GM18858 (cell line): ENCODE results near the gene HHAT.

Experiments used
- ATAC-seq: cut with Tn5 transposase; IDR thresholded peaks from one replicate; pipeline ENCODE4 v1.9.1; 2021; ENCODE audit not compliant: unreplicated experiment

HHAT gene

DNA sequence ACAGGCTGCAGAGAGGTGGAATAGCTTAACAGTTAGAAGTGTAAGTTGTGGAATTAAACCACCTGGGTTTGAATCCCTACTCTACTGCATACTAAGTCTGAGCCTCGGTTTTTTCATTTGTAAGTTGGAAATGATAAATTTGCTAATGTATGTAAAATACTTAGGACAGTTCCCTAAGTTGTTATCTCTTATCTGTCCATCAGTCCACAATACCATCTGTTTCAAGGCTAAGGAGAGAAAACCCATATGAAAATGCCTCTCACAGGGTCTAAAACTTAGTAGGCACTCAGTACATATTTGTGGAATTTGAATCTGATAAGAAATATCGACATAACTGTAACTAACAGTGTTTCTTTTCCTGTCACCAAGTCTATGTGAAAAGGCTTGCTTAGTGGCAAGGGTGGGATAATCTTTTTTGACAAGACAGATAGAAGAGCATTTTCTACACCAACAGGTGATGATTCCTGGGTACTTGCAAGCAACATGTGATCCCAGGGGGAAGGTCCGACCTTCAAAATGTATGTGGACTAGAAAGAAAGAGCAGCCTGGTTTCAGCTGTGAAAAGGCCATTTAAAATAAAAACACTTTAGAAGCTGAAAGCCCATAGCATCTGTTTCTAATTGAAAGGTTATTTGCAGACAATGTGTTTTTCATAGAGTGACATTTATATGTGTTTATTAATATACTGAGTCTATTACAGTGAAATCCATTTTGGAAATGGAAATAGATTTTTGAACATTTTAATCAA lies 202.9 kb downstream of the HHAT start:
- ATAC-seq, result no peak

DNA sequence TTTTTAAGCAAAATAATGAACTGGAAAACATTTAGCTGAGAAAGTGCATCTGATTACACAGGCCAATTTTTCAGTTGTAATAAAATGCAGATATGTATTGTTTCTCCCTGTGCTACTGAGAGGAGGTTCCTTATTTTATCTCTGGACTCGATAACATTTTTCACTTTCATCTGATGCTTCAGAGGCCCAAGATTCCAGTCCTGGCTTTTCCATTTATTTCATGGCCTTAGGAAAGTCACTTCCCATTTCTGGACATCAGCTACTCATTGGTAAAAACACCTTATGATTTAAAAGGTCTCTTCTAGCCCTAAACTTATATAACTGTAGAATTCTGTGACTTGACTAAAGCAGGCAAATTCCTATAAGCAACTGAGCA lies 203.5 kb downstream of the HHAT start:
- ATAC-seq, result no peak

DNA sequence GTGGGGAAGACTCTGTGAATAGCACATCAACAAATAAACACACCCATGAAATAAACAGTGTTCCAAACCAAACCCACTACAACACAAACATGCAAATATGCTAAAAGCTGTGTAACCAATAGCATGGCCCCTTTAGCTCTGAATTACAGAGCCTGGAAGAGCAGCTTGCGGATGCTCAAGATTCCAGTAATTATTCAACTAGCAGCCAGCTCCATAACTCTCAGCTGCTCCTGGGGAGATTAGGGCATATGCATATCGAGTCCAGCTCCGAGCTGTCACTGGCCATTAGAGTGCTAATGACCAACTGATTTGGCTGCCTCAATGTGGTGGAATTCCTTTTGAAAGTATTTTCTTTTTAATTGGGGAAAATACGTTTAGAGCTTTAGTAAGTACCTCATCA lies 207.1 kb downstream of the HHAT start:
- ATAC-seq, result no peak

DNA sequence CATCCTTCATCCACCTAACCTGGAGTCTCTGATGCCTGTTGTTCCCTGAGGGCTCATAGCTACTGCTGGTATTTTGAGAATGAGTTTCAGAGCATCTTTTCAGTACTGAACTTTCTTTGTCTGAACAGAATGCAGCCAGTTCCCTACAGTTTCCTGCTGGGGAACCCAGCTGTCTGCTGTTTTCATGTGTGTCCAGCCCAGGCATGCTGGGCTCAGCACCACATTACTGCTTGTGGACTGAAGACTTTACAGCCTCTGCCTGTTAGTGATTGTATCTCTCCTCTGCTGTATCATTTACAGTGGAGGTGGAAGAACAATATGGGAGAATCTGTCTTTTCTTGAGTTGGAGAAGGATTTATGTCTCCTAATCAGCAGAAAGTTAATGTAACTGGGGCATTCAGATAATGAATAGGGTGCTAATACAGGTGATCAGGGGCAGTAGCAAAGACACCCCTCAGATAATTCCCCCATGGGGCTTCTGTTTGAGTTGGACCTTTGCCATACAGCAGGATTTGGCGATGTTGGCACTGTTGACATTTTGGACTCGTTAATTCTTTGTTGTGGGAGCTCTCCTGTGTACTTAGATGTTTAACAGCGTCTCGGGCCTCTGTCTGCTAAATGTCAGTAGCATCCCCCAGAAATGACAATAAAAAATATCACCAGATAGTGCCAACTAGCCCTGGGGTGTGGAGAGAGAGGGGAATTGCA lies 207.7 kb downstream of the HHAT start:
- no peak for ATAC-seq

DNA sequence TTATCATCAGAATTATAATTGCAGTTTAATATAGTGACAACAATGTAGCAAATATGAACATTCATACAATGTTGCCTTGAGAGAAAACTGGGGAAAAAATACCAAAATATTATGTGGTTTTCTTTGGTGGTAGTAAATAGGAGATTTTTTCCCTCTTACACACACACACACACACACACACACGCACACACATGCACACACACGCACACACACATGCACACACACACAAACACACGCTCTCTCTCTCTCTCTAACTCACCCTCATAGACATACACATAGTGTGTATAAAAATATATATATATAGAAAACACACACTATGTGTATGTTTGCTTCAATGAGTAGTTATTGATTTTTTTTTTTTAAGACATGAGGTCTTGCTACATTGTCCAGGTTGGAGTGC lies 211.6 kb downstream of the HHAT start:
- ATAC-seq, result no peak

DNA sequence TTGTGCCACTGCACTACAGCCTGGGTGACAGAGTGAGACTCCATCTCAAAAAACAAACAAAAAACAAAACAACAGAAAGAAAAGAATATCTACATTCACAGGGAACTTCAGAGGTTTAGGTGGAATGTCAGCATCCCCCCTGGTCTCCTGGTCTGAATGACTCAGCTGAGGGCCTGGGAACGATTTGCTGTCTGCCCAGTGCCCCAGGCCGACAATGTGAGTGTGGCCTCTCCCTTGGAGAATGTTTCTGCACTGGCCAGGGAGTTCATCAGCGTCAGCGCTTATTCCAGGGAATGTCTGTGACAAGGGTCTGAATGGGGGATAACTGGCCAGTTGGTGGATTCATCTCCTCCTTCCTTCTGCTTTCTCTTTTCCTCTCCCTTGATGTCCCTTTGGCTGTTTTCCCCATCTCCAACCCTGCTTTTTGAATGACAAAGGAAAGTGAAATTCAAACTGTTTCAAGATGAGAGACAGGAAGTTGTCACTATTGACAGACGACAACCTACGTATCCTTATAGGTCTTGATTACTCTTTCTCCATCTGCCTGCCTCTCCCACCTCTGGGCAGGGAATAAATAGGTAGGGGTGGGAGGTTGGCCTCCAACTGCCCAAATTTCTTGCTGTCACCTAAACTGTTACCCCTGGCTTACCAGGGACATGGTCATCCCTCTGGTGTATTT lies 213.1 kb downstream of the HHAT start:
- ATAC-seq, result no peak

DNA sequence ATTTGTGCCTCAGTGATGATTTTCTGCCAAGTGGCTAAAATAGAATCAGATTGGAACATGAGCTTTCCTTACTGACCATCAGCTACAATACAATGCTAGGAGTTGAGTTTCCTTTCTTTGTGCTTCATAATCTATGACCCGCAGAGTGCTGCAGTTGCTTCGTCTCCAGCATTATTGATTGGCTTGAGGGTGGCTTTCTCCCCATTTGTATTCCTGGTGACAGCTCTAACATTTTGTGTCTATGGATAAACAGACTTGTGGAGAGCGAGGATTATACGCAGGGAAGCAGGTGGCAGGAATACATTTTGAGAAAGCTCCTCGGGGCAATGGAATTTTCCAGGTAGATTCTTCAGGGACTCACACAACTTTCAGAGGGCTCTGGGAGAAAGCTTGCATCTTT lies 223.2 kb downstream of the HHAT start:
- ATAC-seq, result no peak

DNA sequence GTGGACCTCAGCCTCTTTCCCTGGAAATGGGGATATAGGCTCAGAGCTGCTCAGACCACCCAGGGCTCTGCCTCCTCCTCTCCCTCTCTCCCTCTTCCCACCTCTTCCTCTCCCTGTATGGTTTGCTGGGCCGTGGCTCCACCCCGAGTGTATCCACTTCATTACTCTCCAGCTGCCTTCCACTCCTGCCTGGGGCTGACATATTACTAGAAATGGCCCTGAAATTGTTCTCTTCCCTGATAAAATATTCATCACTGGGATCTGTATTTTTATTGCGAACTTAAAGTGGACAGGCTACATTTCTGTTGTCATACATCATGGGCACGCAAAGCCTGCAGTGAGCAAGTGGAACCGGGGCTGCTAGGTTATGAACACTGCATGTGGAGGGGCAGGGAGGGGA lies 225.0 kb downstream of the HHAT start:
- no peak for ATAC-seq

DNA sequence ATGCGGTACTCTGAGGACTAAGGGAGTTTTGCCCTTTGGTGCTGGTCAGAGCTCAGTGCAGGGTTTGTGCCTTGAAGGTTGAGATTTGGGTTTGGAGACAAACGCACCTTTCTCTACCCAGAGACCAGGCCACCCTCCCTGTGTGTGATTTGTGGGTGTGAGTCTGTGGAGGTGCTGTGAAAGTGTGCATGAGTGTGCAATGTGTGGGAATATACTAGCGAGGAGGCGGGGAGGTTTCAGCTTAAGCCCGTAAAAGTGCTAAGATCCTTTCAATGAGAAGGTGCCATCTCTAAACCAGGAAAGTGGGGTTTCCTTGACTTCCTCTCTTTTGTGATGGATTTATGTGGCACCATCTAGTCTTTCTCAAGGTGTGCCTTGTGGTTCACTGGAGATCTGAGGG lies 225.7 kb downstream of the HHAT start:
- no peak for ATAC-seq

DNA sequence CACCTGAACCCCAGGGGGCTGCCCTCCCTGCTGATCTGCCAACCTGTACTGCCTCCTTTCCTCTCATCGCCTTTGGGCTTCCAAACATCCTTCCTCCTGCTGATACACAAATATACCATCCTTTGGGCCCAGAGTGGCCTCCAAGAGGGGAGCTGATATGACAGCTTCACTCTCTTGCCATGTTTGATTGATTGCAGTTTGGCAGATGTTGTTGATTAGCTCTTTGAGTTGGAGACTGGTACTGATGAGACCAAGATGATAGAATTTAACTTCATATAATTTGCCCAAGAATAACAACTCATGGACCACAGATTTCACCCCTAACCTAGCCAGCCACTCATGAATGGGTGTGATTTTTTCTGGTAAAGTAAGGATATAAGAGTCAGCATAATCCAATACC lies 227.8 kb downstream of the HHAT start:
- ATAC-seq, result no peak

DNA sequence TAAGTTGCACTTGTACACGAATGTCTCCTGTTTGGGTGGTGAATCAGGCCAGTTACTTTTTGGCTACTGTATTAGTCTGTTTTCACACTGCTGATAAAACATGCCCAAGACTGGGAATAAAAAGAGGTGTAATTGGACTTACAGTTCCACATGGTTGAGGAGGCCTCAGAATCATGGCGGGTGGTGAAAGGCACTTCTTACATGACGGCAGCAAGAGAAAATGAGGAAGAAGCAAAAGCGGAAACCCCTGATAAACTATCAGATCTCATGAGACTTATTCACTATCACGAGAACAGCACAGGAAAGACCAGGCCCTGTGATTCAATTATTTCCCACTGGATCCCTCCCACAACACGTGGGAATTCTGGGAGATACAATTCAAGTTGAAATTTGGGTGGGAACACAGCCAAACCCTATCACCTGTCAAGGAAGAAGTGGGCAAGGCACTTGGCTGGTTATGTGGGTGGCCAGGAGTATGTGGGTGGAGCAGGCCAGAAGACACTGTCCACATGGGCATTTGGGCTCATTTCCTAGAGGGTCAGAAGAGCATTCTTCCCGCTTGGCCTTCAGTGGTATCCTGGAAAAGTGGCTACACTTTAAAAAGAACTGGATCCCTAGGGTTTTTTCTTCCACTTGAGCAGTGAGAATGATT lies 228.8 kb downstream of the HHAT start:
- ATAC-seq, result no peak

DNA sequence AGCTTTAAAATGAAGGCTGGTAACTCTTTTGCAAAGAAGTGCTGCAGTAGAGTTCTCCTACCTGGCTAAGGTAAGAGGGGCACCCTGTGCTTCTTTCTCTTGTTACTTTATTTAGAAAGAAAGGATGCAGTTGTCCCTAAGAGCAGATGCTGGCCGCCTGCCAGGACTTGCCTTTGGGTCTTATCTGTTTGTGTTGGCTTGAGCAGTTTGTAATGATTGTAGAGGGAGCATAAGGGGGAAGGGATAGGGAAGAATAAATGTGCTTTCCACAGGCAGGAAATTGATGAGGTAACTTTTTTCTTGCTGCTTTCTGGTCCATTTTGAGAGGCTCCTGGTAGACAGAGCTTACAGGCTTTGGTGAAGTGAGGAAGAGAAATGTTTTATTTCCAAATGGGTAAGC lies 229.6 kb downstream of the HHAT start:
- ATAC-seq, result no peak

DNA sequence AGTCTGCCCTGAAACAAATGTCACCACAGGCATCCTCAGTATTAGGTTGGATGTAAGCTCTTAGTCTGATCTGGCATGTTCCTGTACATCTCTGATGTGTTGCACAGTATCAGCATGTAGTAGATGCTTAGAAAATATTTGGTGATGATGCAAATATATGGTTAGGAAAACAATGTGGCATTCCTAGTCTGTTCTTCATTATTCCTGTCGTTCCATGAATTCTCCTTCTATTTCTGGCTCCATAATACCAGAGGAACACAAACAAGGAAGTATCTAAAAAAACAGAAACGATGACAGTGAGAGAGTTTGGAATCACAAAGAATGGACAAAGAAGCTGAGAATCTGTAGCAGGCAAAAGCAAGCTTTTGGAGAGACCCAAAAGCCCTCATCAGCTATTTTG lies 236.6 kb downstream of the HHAT start:
- ATAC-seq, result no peak

DNA sequence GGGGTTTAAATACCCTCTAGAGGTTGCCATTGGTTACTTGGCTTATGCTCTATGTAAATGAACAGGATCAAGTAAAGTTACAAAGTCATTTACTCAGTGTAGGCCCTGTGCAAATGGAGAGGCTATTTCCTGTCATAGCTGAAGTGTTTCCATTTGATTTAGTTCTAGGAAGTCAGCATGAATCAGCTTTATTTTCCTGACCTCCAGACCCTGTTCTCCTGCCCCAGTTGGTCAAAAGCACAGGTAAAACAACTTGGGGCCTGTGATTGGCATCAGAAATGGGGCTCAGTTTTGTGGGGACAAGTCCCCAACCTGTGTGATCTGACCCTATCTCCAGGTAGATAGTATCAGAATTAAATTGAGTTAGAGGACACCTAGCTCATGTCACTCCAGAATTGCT lies 239.9 kb downstream of the HHAT start:
- no peak for ATAC-seq

DNA sequence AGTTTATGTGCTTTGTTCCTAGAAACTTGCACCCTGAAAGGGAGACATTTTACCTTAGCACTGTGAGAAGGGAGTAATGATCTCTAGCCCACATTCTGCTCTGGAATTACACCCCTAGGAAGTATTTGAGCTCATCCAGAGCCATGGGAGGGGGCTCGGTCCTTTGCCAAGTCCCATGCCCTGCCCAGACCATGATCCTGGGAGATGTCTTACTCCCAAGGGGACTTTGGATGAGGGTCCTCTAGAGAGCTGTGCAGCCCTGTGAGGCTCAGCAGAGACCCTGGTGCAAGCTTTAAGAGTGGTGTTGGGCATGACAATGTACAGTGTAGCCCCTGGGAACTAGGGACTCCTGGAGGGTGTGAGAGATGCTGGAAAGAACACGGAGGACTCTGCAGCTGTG lies 241.4 kb downstream of the HHAT start:
- ATAC-seq, result no peak

DNA sequence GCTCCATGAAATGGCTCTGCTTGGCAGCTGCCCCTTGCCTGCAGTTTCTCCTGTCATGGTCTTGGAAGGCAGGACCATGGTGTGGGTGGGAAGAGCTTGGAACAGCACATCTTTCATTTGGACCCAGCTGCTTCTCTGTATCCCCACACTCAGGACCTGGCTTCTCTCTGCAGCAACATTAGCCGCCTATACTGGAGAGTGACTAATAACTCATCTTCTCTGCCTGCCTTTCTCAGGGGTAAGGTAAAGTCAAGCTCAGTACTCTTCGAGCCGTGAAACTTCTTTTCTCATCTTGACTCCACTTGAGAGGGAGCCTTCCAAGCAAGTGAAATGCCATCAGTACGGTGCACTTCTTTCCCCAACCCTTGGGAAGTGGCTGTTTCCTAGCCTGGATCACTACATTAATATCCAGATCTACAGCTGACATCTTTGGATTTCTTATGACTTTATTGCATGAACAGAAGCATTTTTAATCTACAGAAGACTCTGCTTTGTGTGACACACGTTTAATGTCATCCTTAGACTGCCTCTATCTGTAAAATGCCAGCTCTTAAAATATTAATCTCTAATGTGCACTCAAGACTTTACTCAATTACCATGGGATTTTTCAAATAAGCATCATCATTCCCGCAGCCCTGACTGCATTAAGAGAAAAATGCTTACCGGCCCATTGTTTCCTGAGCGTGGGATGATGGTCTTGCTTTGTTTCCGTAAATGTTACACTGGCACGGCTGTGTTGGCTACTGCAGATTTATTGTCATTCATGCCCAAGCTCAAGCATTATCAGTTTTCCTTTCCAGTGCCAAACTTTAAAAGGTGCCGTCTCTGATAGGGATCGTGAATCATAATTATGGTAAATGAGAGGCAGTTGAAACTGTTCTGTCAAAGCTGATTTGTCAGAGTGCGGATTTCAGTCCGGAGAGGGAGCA lies 242.9 kb downstream of the HHAT start:
- ATAC-seq, result no peak

DNA sequence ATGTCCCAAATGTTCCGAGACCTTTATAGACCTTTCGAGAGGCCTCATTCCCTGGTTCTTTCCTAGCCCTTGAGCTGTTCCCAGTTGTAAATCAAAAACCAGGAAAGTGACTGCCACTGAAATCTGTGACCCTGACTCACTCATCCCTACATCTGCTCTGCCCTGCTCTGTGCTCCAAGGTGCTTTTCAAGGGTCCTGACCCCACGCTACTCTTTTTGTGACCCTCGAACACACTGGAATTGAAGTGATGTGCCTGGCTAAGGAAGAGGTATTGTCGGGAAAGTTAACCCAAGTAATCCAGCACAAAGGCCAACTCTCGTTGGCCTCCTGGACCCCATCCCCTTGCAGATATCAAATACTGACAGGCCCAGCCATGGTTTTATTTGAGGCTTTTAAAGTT lies 244.4 kb downstream of the HHAT start:
- no peak for ATAC-seq

DNA sequence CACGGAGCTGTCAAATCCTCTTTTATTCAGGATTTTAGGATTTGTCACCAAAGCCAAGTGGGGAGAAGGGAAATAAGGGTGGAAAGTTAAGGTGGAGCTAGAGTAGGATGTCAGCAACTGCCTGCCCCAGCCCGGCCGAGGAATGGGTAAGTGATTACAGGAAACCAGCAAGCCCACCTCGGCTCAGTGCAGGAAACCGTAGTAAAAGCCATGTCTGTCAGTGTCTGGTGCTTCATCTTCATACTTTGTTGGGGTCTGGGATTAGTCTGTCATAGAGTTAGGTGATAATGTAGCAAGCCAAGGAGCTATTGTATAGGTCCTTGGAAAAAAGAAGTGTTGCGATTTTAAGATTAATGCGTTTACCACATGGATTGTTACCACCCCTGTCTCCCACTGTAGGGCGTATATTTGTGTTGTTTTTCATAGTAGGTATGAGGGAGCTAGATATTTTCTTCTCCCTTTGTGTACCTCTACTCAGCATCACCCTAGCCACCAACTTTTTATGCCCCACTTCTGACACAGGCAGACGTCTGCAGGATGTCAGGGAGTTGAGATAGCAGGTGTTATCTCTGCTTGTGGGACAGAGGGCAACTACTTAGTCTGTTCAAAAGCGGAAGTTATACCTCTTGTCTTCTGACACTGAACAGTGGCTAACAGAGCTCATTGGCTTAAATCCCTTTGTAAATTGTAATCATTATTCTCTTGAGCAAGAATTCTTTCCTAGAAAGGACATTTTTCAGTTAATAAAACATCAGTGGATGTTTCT lies 253.7 kb downstream of the HHAT start:
- ATAC-seq, result no peak

DNA sequence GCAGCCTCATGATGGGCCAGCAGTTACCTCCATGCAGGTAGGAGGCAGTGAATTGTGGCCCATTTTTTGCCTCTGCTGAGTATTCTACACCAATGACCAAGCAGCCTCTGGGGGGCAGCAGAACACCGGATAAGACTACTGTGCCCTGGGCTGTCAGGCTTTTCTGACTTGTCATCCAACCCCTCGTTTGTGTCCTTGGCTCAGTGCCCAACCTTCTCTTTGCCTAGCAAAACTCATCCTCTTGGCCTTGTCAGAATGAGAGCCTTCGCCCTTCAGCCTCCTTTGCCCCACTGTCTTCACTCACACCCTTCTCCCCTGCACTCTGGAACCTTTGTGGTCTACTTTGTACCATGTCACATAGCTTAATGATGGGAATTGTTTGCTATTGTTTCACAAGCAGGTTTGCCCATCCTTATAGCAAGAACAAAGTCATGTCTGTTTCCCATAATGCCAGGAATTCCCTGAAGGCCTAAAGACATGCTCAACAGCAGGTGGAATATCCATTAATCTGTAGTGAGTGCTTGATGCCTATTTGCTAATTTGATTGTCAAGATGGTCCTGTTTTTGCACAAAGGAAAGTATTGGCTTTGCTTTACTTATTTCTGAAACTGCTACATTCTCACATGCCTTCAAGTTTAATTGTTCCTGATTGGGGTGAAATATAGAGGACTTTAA lies 255.9 kb downstream of the HHAT start:
- ATAC-seq, result peak; percentile 55
